WERI-Rb-1 (cell line): ENCODE data around the gene TRMO.
"Not testable (repeated sequence)": the region's sequence is repeated elsewhere in the genome, so short reads cannot be mapped to it uniquely, and the experiment has no call there.

ENCODE experiments used
- DNase-seq: peaks from one replicate; pipeline ENCODE4 v3.0.0-alpha.2; 2020
- H3K27ac ChIP-seq: fragments of 250-450 bp; sonication (Bioruptor Pico); 2 replicates; pipeline ENCODE4 v1.5.1; 2020; ENCODE audit warnings: mild to moderate bottlenecking, moderate library complexity
- H3K27me3 ChIP-seq: fragments of 250-450 bp; sonication (Bioruptor Pico); 2 replicates; pipeline ENCODE4 v1.5.1; 2021; ENCODE audit warnings: mild to moderate bottlenecking, low read depth, moderate library complexity; ENCODE audit not compliant: insufficient read depth, severe bottlenecking
- H3K36me3 ChIP-seq: fragments of 250-450 bp; sonication (Bioruptor Pico); 2 replicates; pipeline ENCODE4 v1.5.1; 2020; ENCODE audit warnings: mild to moderate bottlenecking, moderate library complexity
- H3K4me3 ChIP-seq: 2 replicates; pipeline ENCODE4 v1.5.1; 2011; ENCODE audit warnings: low read depth, mild to moderate bottlenecking, control low read depth, low read length
- H3K9me3 ChIP-seq: fragments of 250-450 bp; sonication (Bioruptor Pico); 2 replicates; pipeline ENCODE4 v1.5.1; 2021; ENCODE audit warnings: mild to moderate bottlenecking, moderate library complexity; ENCODE audit not compliant: severe bottlenecking
- TF ChIP-seq, protein P1 (sequence below): IDR thresholded peaks from 2 replicates; pipeline ENCODE4 v1.5.1; 2011; ENCODE audit warnings: low read depth, mild to moderate bottlenecking, control low read depth, inconsistent platforms, low read length

The TRMO gene

DNA sequence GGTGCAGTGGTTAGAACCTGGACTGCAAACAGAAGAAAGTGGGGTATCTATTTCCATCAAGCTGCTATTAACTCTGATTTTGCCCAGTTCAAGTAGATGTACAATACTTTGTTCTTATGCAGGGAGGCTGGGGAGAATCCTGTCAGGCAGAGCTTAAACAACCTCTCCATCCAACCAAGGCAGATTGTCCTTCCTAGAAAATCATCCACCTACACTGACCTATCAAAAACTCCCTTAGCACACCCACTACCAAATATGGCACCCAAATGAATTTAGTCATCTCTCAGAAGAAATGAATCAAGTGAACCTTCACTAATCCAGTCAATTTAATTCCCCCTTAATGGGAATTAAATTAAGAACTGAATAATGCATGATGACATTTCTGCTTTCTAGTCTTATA, 34.0 kb upstream of the TRMO start:
- TF ChIP-seq, protein P1, sequence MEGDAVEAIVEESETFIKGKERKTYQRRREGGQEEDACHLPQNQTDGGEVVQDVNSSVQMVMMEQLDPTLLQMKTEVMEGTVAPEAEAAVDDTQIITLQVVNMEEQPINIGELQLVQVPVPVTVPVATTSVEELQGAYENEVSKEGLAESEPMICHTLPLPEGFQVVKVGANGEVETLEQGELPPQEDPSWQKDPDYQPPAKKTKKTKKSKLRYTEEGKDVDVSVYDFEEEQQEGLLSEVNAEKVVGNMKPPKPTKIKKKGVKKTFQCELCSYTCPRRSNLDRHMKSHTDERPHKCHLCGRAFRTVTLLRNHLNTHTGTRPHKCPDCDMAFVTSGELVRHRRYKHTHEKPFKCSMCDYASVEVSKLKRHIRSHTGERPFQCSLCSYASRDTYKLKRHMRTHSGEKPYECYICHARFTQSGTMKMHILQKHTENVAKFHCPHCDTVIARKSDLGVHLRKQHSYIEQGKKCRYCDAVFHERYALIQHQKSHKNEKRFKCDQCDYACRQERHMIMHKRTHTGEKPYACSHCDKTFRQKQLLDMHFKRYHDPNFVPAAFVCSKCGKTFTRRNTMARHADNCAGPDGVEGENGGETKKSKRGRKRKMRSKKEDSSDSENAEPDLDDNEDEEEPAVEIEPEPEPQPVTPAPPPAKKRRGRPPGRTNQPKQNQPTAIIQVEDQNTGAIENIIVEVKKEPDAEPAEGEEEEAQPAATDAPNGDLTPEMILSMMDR, result no peak
- Histone ChIP-seq H3K4me3 (no peak overlapping the region), H3K9me3 (no peaks in the 10 kb centered on the region), H3K36me3 (no peaks in the 10 kb centered on the region), H3K27me3 (no peaks in the 10 kb centered on the region), H3K27ac (no peak overlapping the region)
- no peak for DNase-seq

DNA sequence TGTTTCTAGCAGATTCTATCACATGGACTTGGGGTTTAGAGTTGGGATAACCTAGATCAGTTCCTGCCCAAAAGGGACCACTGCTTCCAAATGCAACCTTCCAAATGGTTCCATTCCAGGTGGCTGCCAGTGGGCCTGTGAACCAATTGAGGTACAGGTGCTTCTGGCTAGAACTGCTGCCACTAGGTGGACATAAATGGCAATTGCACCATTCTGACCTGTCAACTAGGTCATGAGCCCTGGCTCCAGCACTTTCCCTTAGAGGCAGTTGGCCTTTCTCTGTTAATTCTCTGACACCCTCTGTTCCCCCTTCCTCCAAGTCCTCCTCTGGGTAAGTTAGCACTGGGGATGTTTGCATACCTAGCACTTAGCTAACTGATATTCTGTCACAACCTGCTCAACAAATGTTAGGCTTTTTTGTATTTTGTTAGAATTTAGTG, 32.3 kb upstream of the TRMO start:
- DNase-seq, result peak; percentile 86
- no peak overlapping the region for H3K27ac ChIP-seq

DNA sequence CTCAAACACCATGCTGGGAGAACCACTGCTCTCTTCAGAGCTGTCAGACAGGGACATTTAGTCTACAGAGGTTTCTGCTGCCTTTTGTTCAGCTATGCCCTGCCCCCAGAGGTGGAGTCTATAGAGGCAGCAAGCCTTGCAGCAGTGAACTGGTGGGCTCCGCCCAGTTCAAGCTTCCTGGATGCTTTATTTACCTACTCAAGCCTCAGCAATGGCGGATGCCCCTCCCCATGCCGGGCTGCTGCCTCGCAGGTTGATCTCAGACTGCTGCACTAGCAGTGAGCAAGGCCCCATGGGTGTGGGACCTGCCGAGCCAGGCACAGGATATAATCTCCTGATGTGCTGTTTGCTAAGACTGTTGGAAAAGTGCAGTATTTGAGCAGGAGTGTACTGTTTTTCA, 28.6 kb upstream of the TRMO start:
- H3K9me3 ChIP-seq, DNase-seq, H3K27ac ChIP-seq, H3K27me3 ChIP-seq, H3K36me3 ChIP-seq, H3K4me3 ChIP-seq: not testable (repeated sequence)

More for the DNA sequence above, 32.3 kb upstream of the TRMO start:
- Histone ChIP-seq H3K27me3 (no peaks in the 10 kb centered on the region), H3K4me3 (no peak overlapping the region), H3K9me3 (peaks cover 5% of the 10 kb centered on the region), H3K36me3 (no peaks in the 10 kb centered on the region)
- TF ChIP-seq, protein P1, result peak; percentile 96

GRCh38 chr9:97947094-97947493, 24.8 kb upstream of the TRMO start:
- DNase-seq, H3K27me3 ChIP-seq, H3K36me3 ChIP-seq, H3K27ac ChIP-seq, H3K4me3 ChIP-seq, H3K9me3 ChIP-seq: not testable (repeated sequence)

DNA sequence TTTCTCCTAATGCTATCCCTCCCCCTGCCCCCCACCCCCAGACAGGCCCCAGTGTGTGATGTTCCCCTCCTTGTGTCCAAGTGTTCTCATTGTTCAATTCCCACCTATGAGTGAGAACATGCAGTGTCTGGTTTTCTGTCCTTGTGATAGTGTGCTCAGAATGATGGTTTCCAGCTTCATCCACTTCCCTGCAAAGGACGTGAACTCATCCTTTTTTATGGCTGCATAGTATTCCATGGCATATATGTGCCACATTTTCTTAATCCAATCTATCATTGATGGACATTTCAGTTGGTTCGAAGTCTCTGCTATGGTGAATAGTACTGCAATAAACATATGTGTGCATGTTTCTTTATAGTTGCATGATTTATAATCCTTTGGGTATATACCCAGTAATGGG, 23.2 kb upstream of the TRMO start:
- DNase-seq, H3K27ac ChIP-seq, H3K9me3 ChIP-seq, H3K27me3 ChIP-seq, H3K4me3 ChIP-seq, H3K36me3 ChIP-seq: not testable (repeated sequence)

- no peaks in the 10 kb centered on the region for H3K36me3 ChIP-seq
- no peak for DNase-seq
- TF ChIP-seq, protein P1, result no peak
- no peaks in the 10 kb centered on the region for H3K27me3 ChIP-seq
- H3K9me3 ChIP-seq, result no peaks in the 10 kb centered on the region
- H3K27ac ChIP-seq, result no peak overlapping the region
- H3K4me3 ChIP-seq, result no peak overlapping the region
Measured at GRCh38 chr9:97944612-97945011, 22.3 kb upstream of the TRMO start.

GRCh38 chr9:97943308-97943855, 21.1 kb upstream of the TRMO start:
- no peak for DNase-seq
- TF ChIP-seq, protein P1, result no peak
- Histone ChIP-seq H3K4me3 (no peak overlapping the region), H3K36me3 (no peaks in the 10 kb centered on the region), H3K9me3 (no peaks in the 10 kb centered on the region), H3K27ac (no peak overlapping the region), H3K27me3 (no peaks in the 10 kb centered on the region)
